GM12873 (cell line): ENCODE data around the gene BNC2.

Experiments used
- CTCF ChIP-seq: IDR thresholded peaks from 2 replicates; pipeline ENCODE4 v1.5.1; 2012; ENCODE audit warnings: low read depth, mild to moderate bottlenecking, moderate library complexity, low read length, control low read depth; ENCODE audit not compliant: insufficient read depth; ENCODE audit errors: missing control alignments

Gene BNC2

DNA sequence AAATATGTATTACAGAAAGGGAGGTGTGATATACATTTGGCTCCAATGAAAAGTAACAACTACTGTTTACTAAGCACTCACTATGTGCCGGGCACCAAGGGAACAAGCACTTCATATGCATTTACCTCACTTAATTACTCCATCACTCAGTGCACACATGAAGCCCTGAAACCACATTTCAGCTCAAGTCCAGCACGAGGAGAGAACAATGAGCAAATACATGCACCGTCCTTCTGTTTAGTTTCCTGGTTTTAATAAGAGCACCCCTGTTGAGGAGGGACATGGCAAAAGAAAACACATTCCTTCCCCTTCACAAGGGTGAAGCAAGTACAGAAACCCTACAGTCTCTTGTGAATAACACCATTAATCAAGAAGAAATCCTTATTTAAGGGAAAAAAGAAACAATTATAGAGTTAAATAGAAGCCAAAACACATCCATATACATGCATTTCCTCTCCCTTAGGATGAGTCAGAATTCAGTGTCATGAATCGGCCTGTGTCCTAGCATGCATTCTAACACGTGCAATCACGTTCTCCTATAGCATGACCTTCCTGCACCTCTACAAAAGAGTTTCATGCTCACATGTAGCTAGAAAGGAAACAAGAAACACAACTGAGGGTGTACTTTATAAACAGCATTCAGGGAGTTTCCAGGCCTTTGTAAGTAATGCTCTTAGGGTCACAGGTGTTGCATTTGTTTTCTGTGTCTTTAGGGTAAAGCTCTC lies 411.6 kb downstream of the BNC2 start:
- TF ChIP-seq CTCF = no peak

DNA sequence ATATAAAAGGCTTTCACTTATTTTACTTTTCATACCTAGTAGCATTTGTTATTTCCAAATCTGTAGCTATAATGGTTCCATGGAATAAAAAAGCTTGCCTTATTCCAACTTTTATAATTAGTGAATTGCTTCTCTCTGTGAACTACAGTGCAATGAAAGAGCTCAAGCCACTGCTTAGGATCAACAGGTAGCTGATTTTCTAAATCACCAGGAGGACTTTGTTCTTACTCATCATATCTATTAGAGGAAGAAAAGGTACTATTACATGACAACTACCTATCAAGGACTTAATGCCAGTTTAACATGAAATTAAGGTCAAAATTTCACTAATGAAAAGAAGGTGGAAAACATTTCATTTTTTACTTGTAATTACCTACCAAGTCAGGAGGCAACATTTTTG lies 414.6 kb downstream of the BNC2 start:
- no peak for TF ChIP-seq CTCF

DNA sequence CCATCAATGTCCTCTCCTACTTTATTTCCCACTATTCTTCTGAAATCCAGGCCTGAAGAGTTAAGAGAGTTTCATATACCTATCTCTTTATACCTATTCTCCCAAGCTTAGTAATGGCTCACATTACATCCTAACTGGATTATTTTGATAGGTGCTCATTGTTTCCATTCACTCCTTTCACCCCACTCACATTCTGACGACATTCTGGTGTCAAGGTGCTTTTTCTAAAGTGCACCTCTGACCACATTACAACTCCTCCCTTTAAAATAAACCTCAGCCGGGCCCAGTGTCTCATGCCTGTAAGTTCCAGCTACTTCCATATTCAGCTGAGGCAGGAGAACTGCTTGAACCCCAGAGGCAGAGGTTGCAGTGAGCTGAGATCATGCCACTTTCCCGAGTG lies 417.1 kb downstream of the BNC2 start:
- TF ChIP-seq CTCF = no peak

DNA sequence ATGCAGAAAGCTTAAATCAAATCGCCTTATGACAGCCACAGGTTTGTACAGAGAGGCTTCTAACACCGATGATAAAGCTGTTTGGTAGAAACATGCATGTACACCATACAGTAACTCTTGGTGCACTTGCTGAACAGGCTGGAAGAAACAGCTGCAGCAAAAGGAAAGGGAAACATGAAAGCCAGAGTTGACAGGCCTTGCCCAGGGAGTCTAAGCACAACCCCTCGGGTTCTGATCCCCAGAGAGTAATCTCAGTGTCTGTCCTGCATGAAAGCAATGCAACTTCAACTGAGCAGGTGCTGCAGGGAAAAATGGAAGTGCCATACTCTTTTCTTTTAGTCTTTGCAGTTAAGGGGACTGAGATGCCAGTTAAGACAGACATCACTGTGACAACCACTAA lies 419.9 kb downstream of the BNC2 start:
- TF ChIP-seq CTCF = no peak

DNA sequence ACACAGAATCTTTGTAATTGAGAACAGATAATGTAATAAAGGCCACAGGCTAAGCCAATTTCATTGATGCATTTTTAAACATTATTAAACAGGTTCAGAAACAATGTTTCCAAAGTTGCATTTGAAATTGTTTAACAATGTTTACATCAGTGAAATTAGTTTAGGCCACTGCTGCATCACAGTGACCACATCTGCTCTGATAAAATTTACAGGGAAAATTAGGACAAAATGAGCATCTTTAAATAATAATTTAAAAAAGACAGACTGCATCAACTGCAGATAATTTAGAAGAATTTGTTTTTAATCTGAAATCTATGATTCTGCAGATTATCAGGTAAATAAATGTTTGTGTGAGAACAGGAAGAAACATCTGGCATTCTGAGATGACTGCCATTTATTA lies 420.4 kb downstream of the BNC2 start:
- no peak for TF ChIP-seq CTCF

GRCh38 chr9:16449076-16449730 lies 421.3 kb downstream of the BNC2 start:
- no peak for TF ChIP-seq CTCF

DNA sequence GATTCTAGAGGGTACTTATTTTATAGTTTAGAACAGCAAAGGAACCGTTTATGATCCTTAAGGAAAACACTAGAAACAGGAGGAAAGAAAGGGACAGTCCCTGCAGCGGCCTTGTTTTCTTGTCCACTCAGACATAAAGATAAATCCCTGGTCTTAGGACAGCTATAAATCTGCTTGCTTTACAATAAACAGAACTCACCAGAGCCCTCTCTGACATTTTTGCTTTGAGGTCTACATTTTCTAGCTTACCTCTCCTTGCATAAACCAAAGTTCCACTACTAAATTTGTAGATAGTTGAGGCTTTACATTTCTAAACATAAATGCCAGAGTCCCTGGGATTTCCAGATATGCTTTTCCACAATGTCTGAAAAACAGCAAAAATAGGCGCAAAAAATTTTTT lies 422.5 kb downstream of the BNC2 start:
- TF ChIP-seq CTCF = no peak
